UCSD-AML1 (cell line): Measurements from ENCODE around the gene ST14.
"Not testable (repeated sequence)": the region's sequence is repeated elsewhere in the genome, so short reads cannot be mapped to it uniquely, and the experiment has no call there.

Experiments
- DNase-seq: peaks from one replicate; lab custom pipeline; 2025; ENCODE audit not compliant: unreplicated experiment; lab: John Stamatoyannopoulos, UW

Gene ST14

DNA sequence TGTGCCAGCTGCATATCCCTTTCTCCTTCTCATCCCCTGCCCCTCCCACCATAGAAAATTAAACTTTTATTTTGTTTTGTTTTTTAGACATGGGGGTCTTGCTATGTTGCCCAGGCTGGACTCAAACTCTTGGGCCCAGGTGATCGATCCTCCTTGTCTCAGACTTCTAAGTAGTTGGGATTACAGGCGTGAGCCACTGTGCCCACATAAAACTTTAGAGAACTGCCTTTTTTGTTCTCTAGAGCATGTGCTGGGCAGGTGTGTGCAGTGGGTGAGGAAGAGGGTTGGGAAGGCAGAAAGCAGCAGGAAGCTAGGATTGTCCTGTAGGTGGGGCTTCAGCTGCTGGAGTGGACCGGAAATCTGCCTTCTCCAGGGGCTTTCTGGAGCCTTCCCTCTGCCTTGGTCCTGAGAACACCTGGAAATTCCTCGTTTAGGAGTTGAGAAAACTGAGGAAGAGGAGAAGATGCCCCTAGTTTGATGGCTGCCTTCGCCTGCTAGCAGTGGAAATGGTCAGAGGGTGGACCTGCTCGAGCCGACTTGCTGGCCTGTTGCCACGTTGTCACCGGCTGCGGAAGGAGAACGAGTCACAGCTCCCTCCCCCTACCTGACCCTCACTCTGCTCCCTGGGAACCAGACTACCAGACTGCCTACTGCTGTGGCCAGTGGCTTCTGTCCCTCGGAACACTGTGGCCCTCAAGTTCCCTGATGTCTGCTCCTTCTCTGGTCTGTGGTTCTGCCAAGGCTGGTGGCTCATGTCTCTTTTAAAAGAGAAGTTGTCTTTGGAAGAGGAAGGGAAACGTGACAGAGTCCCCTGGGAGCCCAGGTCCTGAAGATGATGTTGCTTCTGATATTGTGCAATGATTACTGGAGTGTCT, 4.0 kb downstream of the ST14 start:
- DNase-seq: no peak

DNA sequence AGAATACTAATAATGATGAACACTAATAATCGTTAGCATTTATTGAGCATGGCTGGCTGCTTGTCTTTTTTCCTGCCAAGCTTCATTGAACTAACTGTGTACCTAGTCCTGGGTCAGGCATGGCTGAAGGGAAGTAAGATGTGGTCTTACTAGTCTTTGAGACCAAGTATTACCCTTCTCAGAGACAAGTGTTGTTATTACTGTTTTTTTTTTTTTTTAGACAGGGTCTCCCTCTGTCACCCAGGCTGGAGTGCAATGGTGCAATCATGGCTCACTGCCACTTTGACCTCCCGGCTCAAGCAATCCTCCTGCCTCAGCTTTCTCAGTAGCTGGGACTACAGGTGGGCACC, 4.6 kb downstream of the ST14 start:
- DNase-seq: no peak

DNA sequence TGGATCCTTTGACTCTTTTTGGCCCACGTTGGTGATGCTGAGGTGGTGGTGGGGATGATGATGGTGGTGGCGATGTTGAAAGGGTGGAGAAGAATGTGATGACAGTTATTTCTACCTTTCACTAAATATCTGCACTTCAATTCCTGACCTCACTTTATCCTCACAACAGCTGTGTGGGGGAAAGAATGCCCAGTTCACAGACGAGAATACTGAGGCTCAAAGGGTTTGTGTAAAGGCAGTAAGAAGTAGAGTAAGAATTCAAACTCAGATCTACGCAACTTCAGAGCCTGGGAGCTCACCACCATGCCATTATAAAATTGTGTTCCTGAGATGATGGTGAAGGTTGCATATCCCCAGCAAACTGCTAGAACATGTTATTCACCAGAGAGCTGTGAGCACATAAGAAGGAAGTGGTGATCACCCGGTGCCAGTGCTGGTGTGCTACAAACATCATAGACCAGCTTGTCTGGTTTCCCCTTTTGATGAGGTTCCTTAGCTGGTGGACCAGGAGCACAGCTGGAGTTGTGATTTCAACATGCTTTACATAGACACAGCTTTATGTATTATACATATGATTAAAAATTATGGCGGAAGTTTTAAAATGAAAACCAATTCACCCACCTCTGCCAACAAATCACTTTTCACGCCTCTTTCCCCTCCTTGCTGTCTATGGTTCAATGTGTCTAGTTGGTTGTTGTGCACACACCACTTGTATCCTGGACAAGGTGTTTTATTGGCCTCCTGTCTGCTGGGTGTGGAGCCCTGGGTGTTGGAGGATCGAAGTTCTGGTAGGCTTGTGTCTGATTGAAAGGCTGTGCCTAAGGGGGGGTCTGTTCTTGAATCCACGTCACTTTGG, 6.2 kb downstream of the ST14 start:
- no peak for DNase-seq

DNA sequence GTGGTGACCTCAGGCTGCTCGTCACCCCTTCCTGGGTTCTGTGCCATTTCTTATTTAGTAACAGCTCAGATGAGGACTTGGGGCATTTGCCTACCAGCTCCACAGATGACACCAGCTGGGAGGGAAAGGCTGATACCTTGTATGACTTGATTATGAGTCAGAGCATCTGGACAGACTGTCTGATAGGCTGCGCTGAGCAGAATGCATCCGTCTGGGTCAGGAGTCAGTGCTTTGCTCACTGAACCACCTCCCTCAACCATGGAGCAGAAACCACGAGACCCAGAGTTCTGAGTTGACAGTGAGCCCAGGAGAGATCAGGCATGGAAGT, 6.8 kb downstream of the ST14 start:
- no peak for DNase-seq

DNA sequence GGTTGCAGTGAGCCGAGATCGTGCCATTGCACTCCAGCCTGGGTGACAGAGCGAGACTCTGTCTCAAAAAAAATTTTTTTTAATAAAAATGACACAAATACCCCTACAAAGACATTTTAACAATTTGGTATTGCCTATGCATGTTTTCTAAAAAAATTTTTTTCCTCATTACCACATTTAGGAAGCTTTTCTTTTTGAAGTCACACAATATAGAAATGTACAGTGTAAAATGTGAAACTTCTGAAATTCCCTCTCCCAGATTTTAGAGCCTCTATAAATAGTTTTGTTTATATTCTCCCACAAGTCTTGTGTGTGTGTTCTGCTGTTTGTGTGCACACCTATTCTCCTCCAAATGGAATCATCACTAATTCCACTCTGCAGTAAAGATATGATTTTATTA, 7.6 kb downstream of the ST14 start:
- no peak for DNase-seq

DNA sequence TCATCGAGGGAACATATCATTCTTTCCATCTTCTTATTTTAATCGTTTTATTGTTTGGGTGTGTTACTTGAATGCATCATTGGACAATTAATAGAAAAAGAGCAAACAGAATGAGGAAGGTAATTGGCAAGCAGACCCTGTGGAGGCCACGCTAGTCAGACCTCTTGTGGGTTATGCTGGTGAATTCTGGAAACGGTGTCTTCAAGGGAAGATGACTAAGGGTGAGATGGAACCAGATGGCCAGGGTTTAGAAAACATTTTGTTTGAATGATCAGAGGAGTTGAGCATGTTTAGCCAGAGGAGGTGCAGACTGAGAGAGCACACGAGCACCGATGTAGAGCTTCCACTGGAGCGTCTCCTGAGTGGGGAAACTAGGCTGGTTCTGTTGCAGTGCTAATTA, 8.5 kb downstream of the ST14 start:
- no peak for DNase-seq

DNA sequence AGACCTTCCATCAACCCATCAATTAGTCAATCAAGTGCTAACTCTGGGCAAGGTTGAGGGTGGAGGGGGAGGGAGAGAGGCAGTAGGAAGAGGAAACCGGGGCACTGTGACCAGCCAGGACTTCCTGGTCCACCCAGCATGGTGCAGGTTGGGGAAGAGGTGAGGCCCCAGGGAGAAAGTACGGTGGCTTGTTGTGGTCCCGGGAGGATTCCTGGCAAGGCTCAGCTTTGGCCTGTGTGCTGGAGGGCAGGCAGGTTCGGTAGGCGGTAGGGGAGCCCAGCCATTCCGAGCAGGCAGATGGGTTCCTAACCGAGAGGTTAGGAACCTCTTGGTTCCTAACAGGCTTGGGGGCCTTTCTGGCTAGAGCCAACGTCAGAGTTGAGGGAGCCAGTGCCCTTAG, 10.8 kb downstream of the ST14 start:
- DNase-seq: no peak

DNA sequence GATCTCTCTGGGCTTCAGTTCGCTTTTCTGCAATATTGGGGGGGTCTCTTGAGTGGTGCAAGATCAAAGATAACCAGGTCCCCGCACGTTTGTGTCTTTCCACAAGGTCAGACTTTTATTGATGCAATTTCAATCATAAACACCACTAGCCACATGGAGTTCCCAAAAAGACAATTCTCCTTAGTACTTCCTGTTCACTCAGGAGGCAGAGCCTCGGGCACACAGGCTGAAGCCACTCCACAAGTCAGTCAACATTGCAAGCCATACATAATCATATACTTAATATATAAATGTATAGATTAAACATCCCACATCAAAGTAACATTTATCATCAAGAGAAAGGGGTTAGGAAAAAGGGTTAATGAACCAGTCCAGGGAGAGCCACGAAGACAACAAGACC, 12.0 kb downstream of the ST14 start:
- no peak for DNase-seq

DNA sequence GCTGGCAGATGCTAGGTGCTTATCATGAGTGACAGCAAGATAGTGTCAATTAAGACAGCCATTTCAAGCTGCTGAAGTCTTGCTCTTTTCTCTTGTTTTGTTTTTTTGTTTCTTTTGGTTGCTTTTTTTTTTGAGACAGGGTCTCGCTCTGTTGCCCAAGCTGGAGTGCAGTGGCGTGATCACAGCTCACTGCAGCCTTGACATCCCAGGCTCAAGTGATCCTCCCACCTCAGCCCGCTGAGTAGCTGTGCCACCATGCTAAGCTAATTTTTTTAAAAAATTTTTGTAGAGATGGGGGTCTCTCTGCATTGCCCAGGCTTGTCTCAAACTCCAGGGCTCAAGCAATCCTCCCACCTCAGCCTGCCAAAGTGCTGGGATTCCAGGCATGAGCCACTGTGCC, 12.4 kb downstream of the ST14 start:
- DNase-seq: not testable (repeated sequence)

DNA sequence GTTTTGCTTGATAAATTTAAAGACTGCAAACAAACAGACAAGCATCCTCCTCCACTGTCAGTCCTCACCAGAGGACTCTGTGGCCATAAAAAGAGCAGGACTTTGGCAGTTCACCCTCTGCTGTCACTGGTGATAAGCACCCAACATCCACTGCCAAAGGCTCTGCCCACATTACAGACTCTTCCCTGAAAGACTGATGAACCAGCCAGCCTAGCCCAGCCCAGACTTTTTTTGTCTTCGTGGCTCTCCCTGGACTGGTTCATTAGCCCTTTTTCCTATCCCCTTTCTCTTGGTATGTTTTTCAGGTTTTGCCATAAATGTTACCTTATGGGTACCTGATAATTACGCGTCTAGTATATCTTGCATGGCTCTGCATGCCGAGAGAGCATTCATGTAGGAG, 15.1 kb downstream of the ST14 start:
- DNase-seq: no peak

DNA sequence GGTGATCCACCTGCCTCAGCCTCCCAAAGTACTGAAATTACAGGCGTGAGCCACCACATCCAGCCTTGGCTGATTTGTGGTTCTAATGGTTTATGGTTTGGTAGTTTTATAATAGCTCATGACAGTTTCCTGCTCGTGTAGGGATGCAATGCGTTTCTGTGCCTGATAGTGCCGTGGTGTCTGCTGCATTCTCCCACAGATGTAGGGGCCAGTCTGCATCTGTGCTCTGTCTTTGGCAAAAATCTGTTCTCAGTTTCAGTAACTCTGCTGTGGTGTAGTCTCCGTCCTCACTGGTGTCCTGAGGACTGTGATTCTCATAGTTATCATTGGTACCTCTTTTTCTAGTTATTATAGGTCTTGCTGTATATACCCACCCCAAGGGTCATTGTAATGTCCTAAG, 16.3 kb downstream of the ST14 start:
- no peak for DNase-seq

DNA sequence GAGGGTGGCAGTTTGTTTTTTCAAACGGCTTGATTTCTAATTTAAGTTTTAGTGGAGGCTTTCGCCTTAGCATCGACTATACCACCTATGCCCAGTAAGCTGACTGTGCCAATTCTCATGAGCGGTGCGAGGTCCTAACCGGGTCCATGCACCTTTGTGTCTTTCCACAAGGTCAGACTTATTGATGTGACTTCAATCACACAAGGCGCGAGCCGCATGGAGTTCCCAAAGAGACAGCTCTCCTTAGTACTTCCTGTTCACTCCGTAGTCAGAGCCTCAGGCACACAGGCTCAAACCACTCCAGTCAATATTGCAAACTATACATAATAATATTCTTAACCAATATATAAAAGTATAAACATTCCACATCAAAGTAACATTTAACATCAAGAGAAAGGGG, 18.2 kb downstream of the ST14 start:
- no peak for DNase-seq

DNA sequence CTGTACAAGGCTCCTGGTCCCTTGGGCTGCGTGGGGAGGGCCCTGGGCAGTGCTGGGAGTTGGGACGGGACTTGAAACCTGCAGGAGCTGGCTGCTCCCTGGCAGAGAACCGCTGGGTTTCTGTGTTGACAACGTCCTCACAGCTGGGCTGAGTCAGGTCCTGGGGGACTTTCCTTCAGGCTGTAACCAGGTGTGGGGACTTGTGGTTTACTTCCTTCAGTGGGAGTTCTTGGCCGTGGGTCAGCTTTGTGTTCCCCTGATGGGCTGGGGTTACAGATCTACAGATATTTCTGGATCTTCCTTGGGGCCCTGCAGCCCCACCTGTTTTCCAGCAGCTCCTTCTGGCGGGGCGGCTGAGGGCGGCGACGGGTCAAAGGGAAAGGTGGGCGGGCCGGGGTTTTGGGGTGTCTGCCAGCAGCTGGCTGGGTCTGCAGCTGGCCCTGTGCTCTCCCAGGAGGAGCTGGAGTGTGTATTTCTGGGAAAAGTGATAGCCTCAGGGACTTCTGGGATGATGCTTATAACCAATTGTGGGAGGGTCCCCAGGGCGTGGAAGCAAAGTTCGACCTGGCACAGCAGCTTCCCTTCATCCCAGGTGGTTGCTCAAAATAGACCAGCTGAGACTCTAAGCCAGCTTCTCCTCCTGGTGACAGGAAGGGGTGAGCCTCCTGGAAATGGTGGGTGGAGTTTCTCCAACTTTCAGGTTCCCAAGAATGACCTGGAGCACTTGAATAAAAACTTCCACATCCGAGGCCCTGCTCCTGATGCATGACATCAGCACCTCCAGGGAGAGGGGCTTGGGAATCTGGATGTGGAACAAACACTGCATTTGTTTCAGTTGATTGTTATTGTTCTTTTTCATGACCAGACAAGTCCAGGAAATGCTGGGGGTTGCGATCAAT, 19.1 kb downstream of the ST14 start:
- no peak for DNase-seq

DNA sequence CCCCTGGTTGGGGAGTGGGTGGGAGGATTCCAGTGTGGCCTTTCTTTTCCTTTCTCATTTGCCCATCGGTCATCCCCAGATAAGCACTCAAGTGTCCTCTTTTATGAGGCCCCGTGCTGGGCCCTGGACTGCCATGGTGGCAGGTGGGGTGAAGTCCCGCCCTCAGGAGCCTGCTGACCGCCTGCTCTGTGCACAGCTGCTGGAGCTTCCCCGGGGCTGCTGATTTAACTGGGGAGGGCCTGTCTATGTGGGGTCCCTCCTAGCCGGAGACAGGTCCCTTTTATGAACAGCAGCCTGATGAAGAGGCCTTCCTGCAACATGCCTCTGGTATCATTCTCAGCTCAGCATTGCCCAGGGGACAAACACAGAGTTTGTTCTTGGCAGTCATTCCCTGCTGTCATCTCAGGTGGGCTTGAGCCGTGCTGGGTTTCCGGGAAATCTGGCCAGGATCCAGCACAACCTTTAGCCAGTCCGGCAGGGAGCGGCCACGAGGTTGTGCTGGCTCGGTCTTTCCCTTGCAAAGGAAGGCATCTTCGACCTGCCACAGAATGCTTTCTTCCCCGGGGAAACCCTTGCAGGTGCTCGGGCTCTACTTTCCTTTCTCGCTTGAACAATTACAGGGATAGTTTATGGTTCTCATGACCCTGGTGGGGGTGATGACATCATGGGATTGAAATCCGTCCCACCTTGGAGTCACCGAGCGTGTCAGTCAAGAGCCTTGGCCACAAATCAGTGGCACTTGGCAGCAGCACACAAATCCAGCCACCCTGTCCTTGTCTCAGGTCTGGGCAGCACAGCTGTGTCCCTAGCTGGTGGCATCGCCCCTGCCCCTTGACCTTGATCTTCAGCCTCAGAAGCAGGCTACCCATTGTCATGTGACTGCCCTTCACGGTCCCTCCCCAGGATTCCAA, 20.1 kb downstream of the ST14 start:
- no peak for DNase-seq

DNA sequence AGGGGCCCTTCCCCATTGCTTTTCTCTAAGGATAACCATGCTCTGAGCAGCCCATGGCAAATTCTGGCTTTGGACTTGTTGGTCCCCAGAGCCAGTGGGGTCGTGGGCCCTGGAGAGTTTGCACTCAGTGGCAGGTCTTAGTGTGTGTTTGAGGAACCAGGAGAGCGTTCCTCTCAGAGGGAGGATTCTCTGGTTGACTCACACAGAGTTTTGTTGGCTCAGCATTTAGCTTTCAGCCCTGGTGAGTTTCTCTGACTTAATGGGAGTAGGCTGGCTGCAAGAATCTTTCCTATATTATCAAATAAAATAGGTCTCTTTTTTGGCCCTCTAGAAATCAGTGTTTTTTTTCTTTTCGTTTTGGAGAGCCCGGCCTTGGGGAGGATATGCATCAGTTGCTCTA, 20.9 kb downstream of the ST14 start:
- DNase-seq: no peak

DNA sequence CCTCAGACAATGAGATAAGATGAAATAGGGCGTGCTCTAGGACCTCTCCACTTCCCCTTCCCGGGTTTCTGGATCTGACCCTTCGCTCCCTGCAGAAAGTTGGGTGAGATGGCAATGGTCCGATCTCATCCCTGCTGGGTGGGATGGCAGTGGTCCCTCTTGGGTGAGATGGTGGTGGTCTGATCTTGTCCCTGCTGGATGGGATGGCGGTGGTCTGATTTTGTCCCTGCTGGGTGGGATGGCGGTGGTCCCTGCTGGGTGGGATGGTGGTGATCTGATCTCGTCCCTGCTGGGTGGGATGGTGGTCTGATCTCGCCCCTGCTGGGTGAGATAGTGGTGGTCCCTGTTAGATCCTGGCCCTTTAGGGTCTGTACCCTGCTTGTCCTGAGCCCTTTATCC, 21.3 kb downstream of the ST14 start:
- no peak for DNase-seq

DNA sequence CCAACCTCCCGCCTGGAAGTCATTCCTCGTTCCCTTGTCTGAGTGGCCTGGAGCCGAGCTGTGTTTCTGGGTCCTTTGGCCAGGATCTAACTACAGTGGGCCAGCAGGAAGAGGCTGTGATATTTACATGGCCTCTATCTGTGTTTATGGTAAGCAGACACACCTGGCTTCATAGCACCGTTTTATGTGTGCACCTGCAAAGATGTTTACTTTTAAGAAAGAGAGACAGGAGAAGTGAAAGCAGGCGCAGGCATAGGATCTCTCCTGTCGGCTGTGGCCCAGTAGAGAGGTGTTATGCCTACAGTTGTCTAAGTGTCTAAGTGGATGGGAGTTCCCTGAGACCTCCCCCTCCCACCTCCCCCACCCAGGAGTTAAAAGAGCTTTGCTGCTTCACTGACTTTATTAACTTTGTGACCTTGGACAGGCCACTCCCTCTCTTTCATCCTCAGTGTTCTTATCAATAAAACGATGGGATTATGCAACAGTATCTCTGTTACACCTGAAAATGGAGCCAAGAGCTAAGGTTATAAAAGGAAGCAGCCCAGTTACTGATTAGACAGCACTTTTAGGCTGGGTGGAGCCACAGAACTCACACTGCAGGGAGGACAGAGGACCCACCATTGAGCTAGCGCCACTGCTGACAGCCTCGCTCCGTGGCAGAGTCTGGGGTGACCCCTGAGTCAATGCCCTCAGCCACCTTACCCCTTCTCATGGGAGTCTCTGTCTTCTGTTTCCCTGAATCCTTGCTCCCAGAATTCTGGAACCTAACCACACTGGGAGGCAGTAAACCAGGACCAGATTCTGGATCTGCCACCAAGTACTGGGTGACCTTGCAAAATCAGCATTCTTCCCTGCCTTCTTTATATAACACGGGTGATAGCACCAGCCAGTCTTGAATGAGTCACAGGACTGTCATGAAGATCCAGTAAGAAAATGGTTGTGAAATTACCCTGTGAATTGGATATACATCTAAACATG, 22.0 kb downstream of the ST14 start:
- DNase-seq: no peak

DNA sequence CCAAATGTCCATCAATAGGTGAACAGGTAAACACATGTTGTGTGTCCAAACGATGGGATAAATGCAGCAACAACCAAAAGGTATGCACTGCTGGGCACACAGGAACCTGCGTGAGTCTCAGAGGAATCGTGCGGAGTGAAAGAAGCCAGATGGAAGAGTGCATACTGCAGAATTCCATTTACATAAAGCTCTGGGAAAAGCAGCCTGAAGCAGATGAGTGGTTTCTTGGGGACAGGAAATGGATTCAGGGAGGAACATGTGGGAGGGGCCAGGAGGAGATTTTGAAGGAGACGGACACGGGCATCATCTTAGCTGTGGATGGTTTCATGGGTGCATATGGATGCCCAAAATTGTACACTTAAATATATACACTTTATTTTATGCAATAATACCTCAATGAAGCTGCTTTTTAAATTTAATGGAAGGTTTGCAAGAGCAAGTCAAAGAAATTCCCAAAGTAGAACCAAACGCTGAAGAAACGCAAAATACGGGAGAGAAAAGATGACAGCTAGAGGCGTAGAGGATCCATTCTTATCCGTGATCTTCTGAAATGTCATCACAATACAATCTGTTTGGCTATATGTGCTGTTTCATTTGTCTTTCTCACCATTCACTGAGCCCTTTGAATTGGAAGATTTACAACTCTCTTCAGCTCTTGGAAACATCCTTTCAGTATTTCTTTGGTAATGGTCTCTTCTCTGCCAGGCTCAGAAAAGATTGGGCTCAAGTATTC, 24.5 kb downstream of the ST14 start:
- no peak for DNase-seq

DNA sequence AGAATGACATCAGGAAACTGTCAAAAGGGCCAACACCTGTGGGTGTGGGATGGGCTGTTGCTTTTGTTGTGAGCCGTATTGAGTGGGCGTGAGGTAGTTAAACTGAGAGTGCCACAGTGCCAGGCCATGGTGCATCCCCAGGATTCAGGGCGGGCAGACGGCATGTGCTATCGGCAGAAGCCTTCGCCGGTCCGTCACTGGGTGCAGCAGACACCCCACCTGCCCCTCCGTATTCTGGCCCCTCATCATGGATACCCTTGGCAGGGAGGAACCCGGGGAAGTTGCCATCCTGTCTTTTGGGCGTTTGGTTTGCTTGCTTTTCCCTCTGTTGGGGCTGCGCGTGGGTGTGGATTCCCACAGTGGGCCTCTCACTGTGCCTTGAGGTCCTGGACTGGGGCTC, 27.5 kb downstream of the ST14 start:
- DNase-seq: no peak
